Brain microvascular endothelial cell (primary cell): ENCODE measurements around the gene CASS4.

Experiments
- DNase-seq: peaks from one replicate; pipeline ENCODE4 v3.0.0-alpha.2; 2020
- H3K27ac ChIP-seq: fragments of 250-450 bp; sonication (Bioruptor Pico); 2 replicates; pipeline ENCODE4 v1.5.1; 2020; ENCODE audit warnings: mild to moderate bottlenecking, moderate library complexity
- H3K27me3 ChIP-seq: fragments of 250-450 bp; sonication (Bioruptor Pico); replicated peaks from 2 replicates; pipeline ENCODE4 v1.5.1; 2020; ENCODE audit warnings: mild to moderate bottlenecking
- H3K36me3 ChIP-seq: fragments of 250-450 bp; sonication (Bioruptor Pico); replicated peaks from 2 replicates; pipeline ENCODE4 v1.5.1; 2020; ENCODE audit warnings: mild to moderate bottlenecking
- H3K4me3 ChIP-seq: 2 replicates; pipeline ENCODE4 v1.5.1; 2011; ENCODE audit warnings: low read depth, mild to moderate bottlenecking, control low read depth, low read length, moderate library complexity
- in situ Hi-C: cut with HindIII; loops from 2 replicates; pipeline ENCODE4 v1.10.0; 2017; ENCODE audit warnings: low sequenced_read_pairs, low pct_ligation_motif_present
- TF ChIP-seq, protein P1 (sequence below): IDR thresholded peaks from 2 replicates; pipeline ENCODE4 v1.5.1; 2011; ENCODE audit warnings: low read depth, mild to moderate bottlenecking, moderate library complexity, low read length, control low read depth, inconsistent platforms; ENCODE audit errors: missing control alignments

Gene CASS4

DNA sequence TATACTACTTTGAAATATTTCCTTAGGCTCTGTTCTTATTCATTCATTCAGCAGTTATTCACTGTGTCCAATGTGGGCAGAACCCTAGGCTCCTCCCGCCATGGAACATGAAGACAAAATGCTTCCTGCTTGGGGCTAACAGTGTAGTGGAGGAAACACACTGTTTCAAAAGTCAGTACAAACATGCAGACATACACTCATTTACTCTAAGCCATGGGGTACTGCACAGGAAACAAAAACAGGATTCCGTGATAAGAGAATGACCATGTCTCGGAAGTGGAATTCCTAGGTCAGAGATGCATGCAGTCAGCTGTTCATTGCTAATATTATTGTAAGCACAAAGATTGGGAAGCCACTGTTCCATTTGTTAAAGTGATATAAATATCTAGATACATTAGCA lies 94.0 kb downstream of the CASS4 start:
- in situ Hi-C loops: no loop called here
- Histone ChIP-seq H3K4me3 (no peak overlapping the region), H3K36me3 (no peaks in the 10 kb centered on the region), H3K27ac (no peak overlapping the region), H3K27me3 (no peaks in the 10 kb centered on the region)
- peak; percentile 35 for DNase-seq
- TF ChIP-seq, protein P1, sequence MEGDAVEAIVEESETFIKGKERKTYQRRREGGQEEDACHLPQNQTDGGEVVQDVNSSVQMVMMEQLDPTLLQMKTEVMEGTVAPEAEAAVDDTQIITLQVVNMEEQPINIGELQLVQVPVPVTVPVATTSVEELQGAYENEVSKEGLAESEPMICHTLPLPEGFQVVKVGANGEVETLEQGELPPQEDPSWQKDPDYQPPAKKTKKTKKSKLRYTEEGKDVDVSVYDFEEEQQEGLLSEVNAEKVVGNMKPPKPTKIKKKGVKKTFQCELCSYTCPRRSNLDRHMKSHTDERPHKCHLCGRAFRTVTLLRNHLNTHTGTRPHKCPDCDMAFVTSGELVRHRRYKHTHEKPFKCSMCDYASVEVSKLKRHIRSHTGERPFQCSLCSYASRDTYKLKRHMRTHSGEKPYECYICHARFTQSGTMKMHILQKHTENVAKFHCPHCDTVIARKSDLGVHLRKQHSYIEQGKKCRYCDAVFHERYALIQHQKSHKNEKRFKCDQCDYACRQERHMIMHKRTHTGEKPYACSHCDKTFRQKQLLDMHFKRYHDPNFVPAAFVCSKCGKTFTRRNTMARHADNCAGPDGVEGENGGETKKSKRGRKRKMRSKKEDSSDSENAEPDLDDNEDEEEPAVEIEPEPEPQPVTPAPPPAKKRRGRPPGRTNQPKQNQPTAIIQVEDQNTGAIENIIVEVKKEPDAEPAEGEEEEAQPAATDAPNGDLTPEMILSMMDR: no peak
